Thoracic aorta (tissue), 2 donors: ENCODE data around the gene GDF10. TPM values are rescaled to one million over a fixed set of nuclear protein-coding genes. Genes with fewer than 3 reads are reported as not detected.

ENCODE experiments used
- ATAC-seq: fragments of 150-250 bp; one replicate; pipeline ENCODE4 v1.8.0; 2017; ENCODE audit warnings: low read depth; ENCODE audit not compliant: insufficient number of reproducible peaks, low FRiP score
- DNase-seq: peaks from one replicate; pipeline ENCODE4 v3.0.0-alpha.2; 2020; ENCODE audit warnings: low spot score
- H3K27ac ChIP-seq, 2 donors: fragments of 200-600 bp; sonication (generic); 1 replicate in 1 of 2; 2 replicates in 1 of 2; pipeline ENCODE4 v1.5.1; 2016; ENCODE audit warnings: mild to moderate bottlenecking in 2 of 2, moderate library complexity in 2 of 2
- H3K27me3 ChIP-seq: fragments of 200-600 bp; sonication (generic); replicated peaks from 2 replicates; pipeline ENCODE4 v1.6.0; 2016; ENCODE audit warnings: mild to moderate bottlenecking; ENCODE audit not compliant: insufficient read depth
- H3K36me3 ChIP-seq: fragments of 200-600 bp; sonication (generic); one replicate; pipeline ENCODE4 v1.5.1; 2016
- H3K4me1 ChIP-seq, 2 donors: fragments of 200-600 bp; sonication (generic); 1 replicate in 1 of 2; 2 replicates in 1 of 2; pipeline versions ENCODE4 v1.5.1 to v1.6.0; 2016; ENCODE audit warnings: low read depth in 2 of 2, mild to moderate bottlenecking in 1 of 2; ENCODE audit not compliant: control insufficient read depth in 1 of 2
- H3K4me3 ChIP-seq: fragments of 200-600 bp; sonication (generic); 2 replicates; pipeline ENCODE4 v1.5.1; 2016; ENCODE audit warnings: mild to moderate bottlenecking
- H3K9me3 ChIP-seq: fragments of 200-600 bp; sonication (generic); 2 replicates; pipeline ENCODE4 v1.5.1; 2016
- total RNA-seq, 2 donors: library from RNA; depleted of rRNA; stranded (reverse); fragments of >200 nt; gene quantifications; one replicate each; pipeline versions ENCODE4 v1.1.0 to v1.2.3, GENCODE V29; 2016
- TF ChIP-seq, protein P1 (sequence below): fragments of 200-600 bp; sonication (generic); IDR thresholded peaks from one replicate; pipeline ENCODE4 v1.5.1; 2019; ENCODE audit warnings: antibody characterized with exemption

Gene GDF10
- total RNA-seq, 2 donors from 2014 or later = 2.4 to 2.5 TPM

DNA sequence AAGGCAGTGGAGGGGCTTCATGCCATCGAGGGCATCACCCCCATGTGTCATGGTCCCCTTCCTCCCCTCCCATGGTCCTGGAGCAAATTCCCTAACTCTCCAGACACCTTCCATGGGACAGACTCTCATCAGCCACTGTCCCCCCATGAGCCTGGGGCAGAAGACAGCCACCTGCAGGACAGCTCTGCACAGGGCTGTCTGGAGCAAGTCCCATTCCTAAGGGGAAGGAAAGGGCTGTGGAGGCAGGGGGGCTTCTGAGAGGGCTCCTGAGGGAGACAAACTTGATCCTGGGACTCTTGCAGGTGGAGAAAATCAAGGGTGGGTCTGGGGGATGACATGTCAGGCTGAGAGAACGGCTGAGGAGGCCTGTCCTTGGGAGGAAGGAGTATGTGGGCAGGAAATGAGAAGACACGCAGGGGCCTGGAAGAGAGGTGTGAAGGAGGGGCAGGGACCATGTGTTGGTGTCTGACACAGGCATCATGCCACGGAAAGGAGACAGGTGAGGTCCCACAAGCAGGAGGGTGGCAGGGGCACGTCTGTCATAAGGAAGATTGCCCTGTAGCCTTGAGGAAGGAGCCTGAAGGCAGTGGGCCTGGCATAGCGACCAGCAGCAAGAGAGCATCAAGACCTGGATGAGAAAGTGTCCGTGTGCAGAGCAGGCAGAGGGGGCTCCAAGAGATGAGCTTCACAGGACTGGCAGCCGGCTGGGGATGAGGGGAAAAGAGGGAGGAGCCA is 14.4 kb upstream of the GDF10 start:
- DNase-seq (no peak), ATAC-seq (no peak)
- Histone ChIP-seq H3K9me3 (no peaks in the 10 kb centered on the region), H3K27me3 (no peaks in the 10 kb centered on the region), H3K27ac (no peak overlapping the region), H3K36me3 (no peaks in the 10 kb centered on the region), H3K4me3 (no peak overlapping the region), H3K4me1 (peaks cover 5 to 22% of the 10 kb centered on the region in 2 donors)
- TF ChIP-seq, protein P1, sequence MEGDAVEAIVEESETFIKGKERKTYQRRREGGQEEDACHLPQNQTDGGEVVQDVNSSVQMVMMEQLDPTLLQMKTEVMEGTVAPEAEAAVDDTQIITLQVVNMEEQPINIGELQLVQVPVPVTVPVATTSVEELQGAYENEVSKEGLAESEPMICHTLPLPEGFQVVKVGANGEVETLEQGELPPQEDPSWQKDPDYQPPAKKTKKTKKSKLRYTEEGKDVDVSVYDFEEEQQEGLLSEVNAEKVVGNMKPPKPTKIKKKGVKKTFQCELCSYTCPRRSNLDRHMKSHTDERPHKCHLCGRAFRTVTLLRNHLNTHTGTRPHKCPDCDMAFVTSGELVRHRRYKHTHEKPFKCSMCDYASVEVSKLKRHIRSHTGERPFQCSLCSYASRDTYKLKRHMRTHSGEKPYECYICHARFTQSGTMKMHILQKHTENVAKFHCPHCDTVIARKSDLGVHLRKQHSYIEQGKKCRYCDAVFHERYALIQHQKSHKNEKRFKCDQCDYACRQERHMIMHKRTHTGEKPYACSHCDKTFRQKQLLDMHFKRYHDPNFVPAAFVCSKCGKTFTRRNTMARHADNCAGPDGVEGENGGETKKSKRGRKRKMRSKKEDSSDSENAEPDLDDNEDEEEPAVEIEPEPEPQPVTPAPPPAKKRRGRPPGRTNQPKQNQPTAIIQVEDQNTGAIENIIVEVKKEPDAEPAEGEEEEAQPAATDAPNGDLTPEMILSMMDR = no peak

DNA sequence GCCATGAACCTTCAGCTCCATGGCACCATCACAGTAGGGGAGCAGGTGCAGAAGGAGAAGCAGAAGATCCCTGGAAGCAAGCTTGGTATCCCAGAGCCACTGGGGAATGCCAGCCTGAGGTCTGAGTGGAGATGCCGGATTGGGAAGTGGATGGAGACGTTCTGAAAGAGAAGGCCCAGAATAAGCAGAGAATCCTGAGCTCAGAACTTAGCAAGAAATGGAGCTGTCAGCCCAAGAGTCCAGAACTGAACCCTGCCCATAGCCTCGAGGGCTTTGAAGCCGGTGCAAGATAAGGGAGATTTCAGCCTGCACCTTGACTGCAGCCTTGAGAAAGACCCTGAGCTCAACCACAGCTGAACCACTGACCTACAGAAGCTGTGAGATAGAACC is 13.9 kb upstream of the GDF10 start:
- Histone ChIP-seq H3K36me3 (no peaks in the 10 kb centered on the region), H3K4me3 (no peak overlapping the region), H3K4me1 (peaks cover 5 to 22% of the 10 kb centered on the region in 2 donors), H3K27me3 (no peaks in the 10 kb centered on the region), H3K27ac (no peak overlapping the region), H3K9me3 (no peaks in the 10 kb centered on the region)
- no peak for DNase-seq
- TF ChIP-seq, protein P1 = no peak
- ATAC-seq = no peak

DNA sequence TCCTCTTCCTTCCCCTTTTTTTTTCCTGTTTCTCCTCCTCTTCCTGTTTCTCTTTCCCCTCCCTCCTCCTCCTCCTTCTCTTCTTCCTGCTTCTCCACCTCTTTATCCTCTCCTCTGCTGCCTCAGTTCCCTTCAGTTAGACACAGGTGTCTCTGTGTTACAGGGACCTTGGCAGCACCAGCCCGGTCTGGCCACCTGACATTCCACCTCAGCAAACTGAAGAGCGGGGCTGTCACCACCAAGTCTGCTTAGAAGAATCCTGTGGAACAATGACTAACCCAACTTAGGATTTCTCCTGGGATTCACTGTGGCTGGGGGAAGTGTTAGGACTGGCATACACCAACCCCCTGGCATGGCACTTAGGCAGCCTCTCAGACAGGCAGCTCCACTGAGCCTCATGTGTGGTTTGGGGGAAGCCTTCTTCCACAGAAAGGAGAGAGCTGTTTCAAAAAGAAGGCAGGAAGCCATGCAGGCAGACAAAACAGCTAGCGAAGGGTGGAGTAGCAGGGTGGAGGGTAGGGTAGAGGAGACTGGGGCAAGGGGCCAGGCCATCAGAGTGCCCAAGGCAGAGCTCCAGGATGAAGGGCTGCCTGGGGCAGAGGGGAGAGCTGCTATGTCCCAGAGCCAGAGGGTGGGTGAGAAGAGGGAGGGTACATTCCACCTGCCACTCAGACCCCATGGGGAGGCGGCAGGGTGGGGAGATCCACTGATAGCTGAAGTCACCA is 13.2 kb upstream of the GDF10 start:
- Histone ChIP-seq H3K9me3 (no peaks in the 10 kb centered on the region), H3K4me3 (no peak overlapping the region), H3K4me1 (peaks cover 5 to 22% of the 10 kb centered on the region in 2 donors), H3K27me3 (no peaks in the 10 kb centered on the region), H3K36me3 (no peaks in the 10 kb centered on the region), H3K27ac (no peak overlapping the region)
- DNase-seq (no peak), ATAC-seq (no peak)
- TF ChIP-seq, protein P1 = no peak

DNA sequence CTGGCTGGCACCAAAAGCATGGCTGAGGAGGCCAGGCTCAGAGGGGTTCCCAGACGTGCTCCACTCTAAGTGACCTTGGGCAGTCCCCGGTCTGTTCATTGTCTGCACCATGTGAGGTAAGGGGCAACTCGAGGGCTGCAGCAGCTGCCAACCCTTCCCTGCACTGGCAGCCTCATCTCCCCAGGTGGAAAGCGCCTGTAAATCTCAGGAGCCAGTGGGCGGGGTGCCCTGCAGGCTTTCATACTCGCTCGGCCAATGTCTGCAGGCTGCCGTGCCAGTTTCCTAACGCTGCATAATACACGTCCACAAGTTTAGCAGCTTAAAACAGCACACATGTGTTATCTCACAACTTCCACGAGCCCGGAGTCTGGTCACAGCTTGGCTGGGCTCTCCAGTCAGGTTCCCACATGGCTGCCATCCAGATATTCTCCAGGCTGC is 12.6 kb upstream of the GDF10 start:
- Histone ChIP-seq H3K9me3 (no peaks in the 10 kb centered on the region), H3K4me1 (peaks cover 5 to 22% of the 10 kb centered on the region in 2 donors), H3K4me3 (no peak overlapping the region), H3K36me3 (no peaks in the 10 kb centered on the region), H3K27me3 (no peaks in the 10 kb centered on the region), H3K27ac (no peak overlapping the region)
- DNase-seq = no peak
- ATAC-seq = no peak
- TF ChIP-seq, protein P1 = no peak

DNA sequence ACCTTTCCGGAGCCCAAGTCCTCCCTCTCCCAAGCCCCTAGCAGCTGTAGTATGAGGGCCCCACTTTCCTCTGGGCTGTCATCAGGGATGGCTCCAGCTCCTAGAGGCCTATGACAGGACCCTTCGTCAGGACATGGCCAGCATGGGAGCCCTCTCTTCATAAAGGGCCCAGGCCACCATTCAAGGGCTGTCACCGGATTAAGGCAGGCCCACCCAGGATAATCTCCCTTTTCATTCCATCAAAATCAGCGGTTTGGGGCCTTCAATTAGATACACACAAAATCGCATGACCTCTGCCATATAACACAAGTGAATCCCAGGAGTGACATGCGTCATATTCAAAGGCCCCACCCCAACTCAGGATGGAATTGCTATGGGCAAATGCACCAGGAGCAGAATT is 12.2 kb upstream of the GDF10 start:
- DNase-seq (no peak), ATAC-seq (no peak)
- Histone ChIP-seq H3K36me3 (no peaks in the 10 kb centered on the region), H3K4me3 (no peak overlapping the region), H3K27me3 (no peaks in the 10 kb centered on the region), H3K4me1 (peaks cover 5 to 22% of the 10 kb centered on the region in 2 donors), H3K27ac (no peak overlapping the region), H3K9me3 (no peaks in the 10 kb centered on the region)
- TF ChIP-seq, protein P1 = no peak
